ENCODE measurements around the gene CAPZA1.

DNA sequence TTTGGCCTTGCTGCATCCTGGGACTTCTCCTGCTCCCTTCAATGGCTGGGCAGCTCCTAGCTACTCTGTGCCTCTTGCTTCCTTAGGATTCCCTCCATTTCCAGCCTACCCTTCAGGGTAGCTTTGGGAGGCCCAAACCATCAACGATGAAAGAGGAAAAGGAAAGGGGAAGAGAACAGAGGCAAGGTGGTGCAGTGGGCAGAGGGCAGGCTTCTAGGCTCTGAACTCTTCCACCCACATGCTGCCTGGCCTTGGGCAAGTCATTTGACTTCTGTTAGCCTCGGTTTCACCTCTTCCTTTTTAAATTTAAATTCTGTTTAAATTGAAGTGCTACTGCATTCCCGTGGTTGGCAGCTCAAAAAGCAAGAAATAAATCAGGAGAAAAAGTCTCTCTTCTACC lies 101.2 kb downstream of the CAPZA1 start:
- TF ChIP-seq POLR2A (IDR thresholded peaks at IDR 0.05), result no peak
- TF ChIP-seq, protein P1, sequence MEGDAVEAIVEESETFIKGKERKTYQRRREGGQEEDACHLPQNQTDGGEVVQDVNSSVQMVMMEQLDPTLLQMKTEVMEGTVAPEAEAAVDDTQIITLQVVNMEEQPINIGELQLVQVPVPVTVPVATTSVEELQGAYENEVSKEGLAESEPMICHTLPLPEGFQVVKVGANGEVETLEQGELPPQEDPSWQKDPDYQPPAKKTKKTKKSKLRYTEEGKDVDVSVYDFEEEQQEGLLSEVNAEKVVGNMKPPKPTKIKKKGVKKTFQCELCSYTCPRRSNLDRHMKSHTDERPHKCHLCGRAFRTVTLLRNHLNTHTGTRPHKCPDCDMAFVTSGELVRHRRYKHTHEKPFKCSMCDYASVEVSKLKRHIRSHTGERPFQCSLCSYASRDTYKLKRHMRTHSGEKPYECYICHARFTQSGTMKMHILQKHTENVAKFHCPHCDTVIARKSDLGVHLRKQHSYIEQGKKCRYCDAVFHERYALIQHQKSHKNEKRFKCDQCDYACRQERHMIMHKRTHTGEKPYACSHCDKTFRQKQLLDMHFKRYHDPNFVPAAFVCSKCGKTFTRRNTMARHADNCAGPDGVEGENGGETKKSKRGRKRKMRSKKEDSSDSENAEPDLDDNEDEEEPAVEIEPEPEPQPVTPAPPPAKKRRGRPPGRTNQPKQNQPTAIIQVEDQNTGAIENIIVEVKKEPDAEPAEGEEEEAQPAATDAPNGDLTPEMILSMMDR (IDR thresholded peaks at IDR 0.05), result no peak
